K562 (cell line): Measurements from ENCODE around the gene DRD1. TPM values are rescaled to one million over a fixed set of nuclear protein-coding genes. Genes with fewer than 3 reads are reported as not detected.

Source experiments
- ATAC-seq: fragments of 200-7000 bp; cut with Tn5 transposase; 3 replicates; pipeline ENCODE4 v1.9.1; 2020; ENCODE audit warnings: moderate library complexity
- BruUV-seq: library from RNA; stranded (reverse); fragments of 400-500 nt; replicated peaks from 2 replicates; lab custom pipeline; 2021; lab: Mats Ljungman, UMichigan
- CTCF ChIA-PET: fragments of 300-600 bp; formaldehyde crosslinking; extraction: SDS; loops from one replicate; lab custom pipeline; 2021; ENCODE audit warnings: low intra/inter-chr PET ratio; lab: Yijun Ruan, JAX
- POLR2A ChIA-PET: fragments of 300-600, 350-650 bp; sonication (Branson Sonifier 250); formaldehyde crosslinking; extraction: SDS; loops from one replicate; lab custom pipeline; 2021; ENCODE audit warnings: antibody characterized with exemption, inconsistent platforms; lab: Yijun Ruan, JAX
- DNase-seq, 4 experiments: peaks; one replicate each; pipeline versions ENCODE4 v3.0.0 to v3.0.0-alpha.2; 2011 to 2018; ENCODE audit warnings: low spot score in 3 of 4, mixed read lengths in 3 of 4; ENCODE audit errors: extremely low read depth in 1 of 4
- FAIRE-seq: peaks from 2 replicates; lab custom pipeline; 2011; peaks lifted over from hg19 to GRCh38; lab: Jason Lieb, UNC
- H2AFZ ChIP-seq: 2 replicates; pipeline ENCODE4 v1.6.0; 2011; ENCODE audit warnings: low read depth, low read length, control low read depth, inconsistent platforms
- H3K27ac ChIP-seq: fragments of 200-600 bp; 3 replicates; pipeline ENCODE4 v1.8.0; 2011; ENCODE audit warnings: low read depth, mild to moderate bottlenecking, control low read depth, inconsistent platforms, low read length, moderate library complexity, mixed read lengths; ENCODE audit errors: extremely low read depth
- H3K27me3 ChIP-seq, 2 experiments: fragments of 300-600 bp in 1 of 2; 2 replicates in 1 of 2; 3 replicates in 1 of 2; pipeline versions ENCODE4 v1.6.0 to v1.8.0; 2011; ENCODE audit warnings: inconsistent platforms in 2 of 2, low read length in 2 of 2, mild to moderate bottlenecking in 1 of 2, mixed read lengths in 1 of 2, moderate library complexity in 1 of 2; ENCODE audit not compliant: control insufficient read depth in 2 of 2, insufficient read depth in 2 of 2
- H3K36me3 ChIP-seq: fragments of 300-600 bp; 3 replicates; pipeline ENCODE4 v1.8.0; 2011; ENCODE audit warnings: mild to moderate bottlenecking, low read length, inconsistent platforms; ENCODE audit not compliant: control insufficient read depth, insufficient read depth
- H3K4me1 ChIP-seq, 2 experiments: fragments of 200-600 bp in 1 of 2; replicated peaks in 1 of 2; 2 replicates in 1 of 2; 3 replicates in 1 of 2; pipeline versions ENCODE4 v1.5.1 to v1.8.0; 2011; ENCODE audit warnings: inconsistent platforms in 2 of 2, low read length in 2 of 2, mild to moderate bottlenecking in 1 of 2, mixed read lengths in 1 of 2, moderate library complexity in 1 of 2; ENCODE audit not compliant: control insufficient read depth in 2 of 2, insufficient read depth in 2 of 2
- H3K4me2 ChIP-seq: 2 replicates; pipeline ENCODE4 v1.6.1; 2011; ENCODE audit warnings: low read length, control low read depth, inconsistent platforms, mixed read lengths; ENCODE audit not compliant: insufficient read depth
- H3K4me3 ChIP-seq: fragments of 200-600 bp; sonication (generic), shearing (Covaris generic); 2 replicates; pipeline ENCODE4 v1.5.1; 2016; ENCODE audit warnings: control low read depth, inconsistent platforms
- H3K79me2 ChIP-seq: fragments of 200-600 bp; 3 replicates; pipeline ENCODE4 v1.8.0; 2011; ENCODE audit warnings: low read length, inconsistent platforms; ENCODE audit not compliant: control insufficient read depth, insufficient read depth
- H3K9ac ChIP-seq, 2 experiments: 2 replicates each; pipeline versions ENCODE4 v1.6.0 to v1.6.1; 2011; ENCODE audit warnings: low read depth in 2 of 2, low read length in 2 of 2, control low read depth in 1 of 2, inconsistent platforms in 1 of 2, mild to moderate bottlenecking in 1 of 2, mixed read lengths in 1 of 2; ENCODE audit not compliant: insufficient read depth in 1 of 2
- H3K9me1 ChIP-seq: one replicate; pipeline ENCODE4 v1.6.0; 2011; ENCODE audit warnings: inconsistent platforms, mild to moderate bottlenecking, low read length, moderate library complexity; ENCODE audit not compliant: control insufficient read depth, insufficient read depth
- H3K9me3 ChIP-seq: replicated peaks from 2 replicates; pipeline ENCODE4 v1.5.1; 2011; ENCODE audit warnings: low read depth, low read length, inconsistent platforms; ENCODE audit not compliant: control insufficient read depth, insufficient read depth
- H4K20me1 ChIP-seq: replicated peaks from 2 replicates; pipeline ENCODE4 v1.6.1; 2011; ENCODE audit warnings: low read length, inconsistent platforms, mixed read lengths; ENCODE audit not compliant: control insufficient read depth, insufficient read depth
- HDAC3 ChIP-seq: fragments of 450-650 bp; IDR thresholded peaks from 2 replicates; pipeline ENCODE4 v1.6.1; 2018; ENCODE audit warnings: borderline replicate concordance, mild to moderate bottlenecking, moderate library complexity; ENCODE audit not compliant: partially characterized antibody
- KDM1A ChIP-seq, 2 experiments: fragments of 450-650 bp; IDR thresholded peaks; 2 replicates each; pipeline ENCODE4 v1.6.1; 2016; ENCODE audit warnings: mild to moderate bottlenecking in 2 of 2
- PCBP2 ChIP-seq: fragments of 200-400 bp; formaldehyde crosslinking; IDR thresholded peaks from 2 replicates; pipeline ENCODE4 v1.6.1; 2018; ENCODE audit warnings: low read length, low read depth, mild to moderate bottlenecking, moderate library complexity; ENCODE audit not compliant: poor library complexity, severe bottlenecking
- POLR2G ChIP-seq: fragments of 200-400 bp; formaldehyde crosslinking; IDR thresholded peaks from 2 replicates; pipeline ENCODE4 v1.6.1; 2017; ENCODE audit warnings: low read depth, mild to moderate bottlenecking, antibody characterized with exemption, low read length, moderate library complexity
- RBFOX2 ChIP-seq: fragments of 200-400 bp; formaldehyde crosslinking; IDR thresholded peaks from 2 replicates; pipeline ENCODE4 v1.6.1; 2017; ENCODE audit warnings: low read depth, mild to moderate bottlenecking, low read length, moderate library complexity
- RBM22 ChIP-seq: fragments of 200-400 bp; formaldehyde crosslinking; IDR thresholded peaks from 2 replicates; pipeline ENCODE4 v1.6.1; 2018; ENCODE audit warnings: low read length, low read depth; ENCODE audit not compliant: poor library complexity, severe bottlenecking
- STAG1 ChIP-seq: sonication (generic); formaldehyde crosslinking; IDR thresholded peaks from 2 replicates; pipeline ENCODE4 v1.5.0; 2020; ENCODE audit warnings: missing genetic modification reagents, borderline replicate concordance
- ZNF766 ChIP-seq: fragments of 200-800 bp; sonication (Bioruptor generic); conservative IDR thresholded peaks from 2 replicates; pipeline ENCODE4 v1.6.1; 2016; ENCODE audit warnings: missing genetic modification characterization, missing compliant biosample characterization
- WGBS: fragments of 100-300 bp; shearing (Covaris generic); methylation state at CpG from one replicate; pipeline ENCODE4 v1.1.6; 2016; ENCODE audit warnings: low coverage, mixed read lengths; ENCODE audit not compliant: insufficient coverage; ENCODE audit errors: missing lambda C conversion rate; 5-methylcytosine and 5-hydroxymethylcytosine counted together
- in situ Hi-C: fragments of 300-500 bp; cut with MboI; formaldehyde crosslinking; loops from 4 replicates; pipeline ENCODE4 v1.15.0; 2018; ENCODE audit warnings: inconsistent platforms, mixed read lengths
- intact Hi-C: fragments of 100-400 bp; cut with micrococcal nuclease; formaldehyde crosslinking; loops from 2 replicates; pipeline ENCODE4 v1.14.2; 2022
- polyA plus RNA-seq, 8 experiments: library from polyadenylated mRNA; depleted of rRNA in 4 of 8; stranded (reverse) in 5 of 8; unstranded in 3 of 8; fragments of >200 nt; fragmentation: Nextera tagmentation in 2 of 8; fragmentation: Illumina TruSeq in 1 of 8; extraction: Ambion mirVana in 2 of 8; extraction: Trizol in 1 of 8; gene quantifications; 2 replicates each; pipeline versions ENCODE4 v1.2.1 to v1.2.3, GENCODE V29; 2011 to 2014; ENCODE audit warnings: inconsistent platforms in 1 of 8, missing spikeins in 1 of 8
- total RNA-seq, 7 experiments: library from RNA; depleted of rRNA in 6 of 7; stranded (reverse); fragments of >200 nt in 6 of 7; fragmentation: Illumina TruSeq in 2 of 7; extraction: Trizol in 2 of 7; gene quantifications; 2 replicates each; pipeline versions ENCODE4 v1.2.1 to v1.2.3, GENCODE V29; 2011 to 2021; ENCODE audit warnings: low replicate concordance in 1 of 7
- TF ChIP-seq, protein P1 (sequence below): sonication (generic); formaldehyde crosslinking; IDR thresholded peaks from 2 replicates; pipeline ENCODE4 v1.8.0; 2022; ENCODE audit warnings: mild to moderate bottlenecking, missing genetic modification reagents, borderline replicate concordance

Gene DRD1
- total and polyA plus RNA-seq, 9 of the 15 experiments (the other 6 are each of a cell fraction or from before 2014, with no cell fraction given) = not detected

- no peak for TF ChIP-seq ZNF766 (CRISPR knock-in tag)
- peak; percentile 74 for TF ChIP-seq RBM22
- TF ChIP-seq PCBP2 = no peak
- TF ChIP-seq POLR2G = peak; percentile 63
- TF ChIP-seq HDAC3 = no peak
- TF ChIP-seq, protein P1, sequence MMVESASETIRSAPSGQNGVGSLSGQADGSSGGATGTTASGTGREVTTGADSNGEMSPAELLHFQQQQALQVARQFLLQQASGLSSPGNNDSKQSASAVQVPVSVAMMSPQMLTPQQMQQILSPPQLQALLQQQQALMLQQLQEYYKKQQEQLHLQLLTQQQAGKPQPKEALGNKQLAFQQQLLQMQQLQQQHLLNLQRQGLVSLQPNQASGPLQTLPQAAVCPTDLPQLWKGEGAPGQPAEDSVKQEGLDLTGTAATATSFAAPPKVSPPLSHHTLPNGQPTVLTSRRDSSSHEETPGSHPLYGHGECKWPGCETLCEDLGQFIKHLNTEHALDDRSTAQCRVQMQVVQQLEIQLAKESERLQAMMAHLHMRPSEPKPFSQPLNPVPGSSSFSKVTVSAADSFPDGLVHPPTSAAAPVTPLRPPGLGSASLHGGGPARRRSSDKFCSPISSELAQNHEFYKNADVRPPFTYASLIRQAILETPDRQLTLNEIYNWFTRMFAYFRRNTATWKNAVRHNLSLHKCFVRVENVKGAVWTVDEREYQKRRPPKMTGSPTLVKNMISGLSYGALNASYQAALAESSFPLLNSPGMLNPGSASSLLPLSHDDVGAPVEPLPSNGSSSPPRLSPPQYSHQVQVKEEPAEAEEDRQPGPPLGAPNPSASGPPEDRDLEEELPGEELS (CRISPR knock-in tag) = no peak
- TF ChIP-seq KDM1A (IDR thresholded peaks at IDR 0.05) = no peak
- peak; percentile 62; the same call in 1 of the 2 replicates for TF ChIP-seq RBFOX2
- TF ChIP-seq STAG1 = no peak
- BruUV-seq = no TSS peak
- H4K20me1 ChIP-seq = peaks cover 54% of the 10 kb centered on the region
- no peak for FAIRE-seq
- ATAC-seq = no peak
- no peak for DNase-seq
- H3K9ac ChIP-seq = no peak overlapping the region
- POLR2A ChIA-PET = no interaction called here
- H3K79me2 ChIP-seq = peaks cover 99% of the 10 kb centered on the region
- no peak overlapping the region for H2AFZ ChIP-seq
- H3K27me3 ChIP-seq = no peaks in the 10 kb centered on the region
- H3K9me1 ChIP-seq = no peaks in the 10 kb centered on the region
- peaks cover 9 to 13% of the 10 kb centered on the region in 2 experiments for H3K4me1 ChIP-seq
- 96% methylated on average over 18 of the region's 26 CpGs for WGBS
- in situ Hi-C loops (no loop called here), intact Hi-C loops (no loop called here)
- peaks cover 85% of the 10 kb centered on the region for H3K36me3 ChIP-seq
- no peak overlapping the region for H3K4me3 ChIP-seq
- H3K27ac ChIP-seq = no peak overlapping the region
- CTCF ChIA-PET = no interaction called here
- no peak overlapping the region for H3K4me2 ChIP-seq
- no peaks in the 10 kb centered on the region for H3K9me3 ChIP-seq
These were observed 40.3 kb upstream of the DRD1 start for GRCh38 chr5:175484322-175484721.
